Kidney (tissue), 14 donors: Measurements from ENCODE around the gene GALNT7. TPM values are rescaled to one million over a fixed set of nuclear protein-coding genes. Genes with fewer than 3 reads are reported as not detected.

Experiments
- DNase-seq, 5 donors: peaks; one replicate each; pipeline ENCODE4 v3.0.0-alpha.2; 2013 to 2020
- FAIRE-seq: peaks from 2 replicates; lab custom pipeline; 2012; peaks lifted over from hg19 to GRCh38; lab: Jason Lieb, UNC
- H3K27ac ChIP-seq, 2 donors: one replicate each; pipeline ENCODE4 v1.7.0; 2013; ENCODE audit warnings: low read depth in 2 of 2, low read length in 2 of 2, inconsistent platforms in 1 of 2
- H3K27me3 ChIP-seq: one replicate; pipeline ENCODE4 v1.7.1; 2013; ENCODE audit warnings: low read length, inconsistent platforms; ENCODE audit not compliant: control insufficient read depth, insufficient read depth
- H3K36me3 ChIP-seq, 3 donors: one replicate each; pipeline versions ENCODE4 v1.7.0 to v1.7.1; 2013; ENCODE audit warnings: low read length in 3 of 3, control low read depth in 1 of 3, inconsistent platforms in 1 of 3; ENCODE audit not compliant: insufficient read depth in 3 of 3, control insufficient read depth in 2 of 3
- H3K4me1 ChIP-seq, 3 donors: one replicate each; pipeline versions ENCODE4 v1.7.0 to v1.7.1; 2013; ENCODE audit warnings: low read length in 3 of 3, inconsistent platforms in 1 of 3, low read depth in 1 of 3; ENCODE audit not compliant: control insufficient read depth in 2 of 3, insufficient read depth in 2 of 3
- H3K4me3 ChIP-seq, 3 donors: one replicate each; pipeline versions ENCODE4 v1.7.0 to v1.8.1; 2013; ENCODE audit warnings: low read length in 3 of 3, control low read depth in 1 of 3, inconsistent platforms in 1 of 3
- H3K9ac ChIP-seq, 3 donors: one replicate each; pipeline versions ENCODE4 v1.7.0 to v1.7.1; 2013; ENCODE audit warnings: low read length in 3 of 3, control low read depth in 1 of 3, inconsistent platforms in 1 of 3
- H3K9me3 ChIP-seq, 3 donors: one replicate each; pipeline versions ENCODE4 v1.7.0 to v1.7.1; 2013; ENCODE audit warnings: low read length in 3 of 3, control low read depth in 1 of 3, inconsistent platforms in 1 of 3; ENCODE audit not compliant: control insufficient read depth in 2 of 3, insufficient read depth in 1 of 3
- CTCF ChIP-seq: IDR thresholded peaks from 3 replicates; pipeline ENCODE4 v1.5.1; 2012; ENCODE audit warnings: mild to moderate bottlenecking, moderate library complexity, borderline replicate concordance; ENCODE audit not compliant: insufficient read depth; ENCODE audit errors: extremely low read depth
- intact Hi-C: fragments of 100-400 bp; cut with DNase I; formaldehyde crosslinking; loops from one replicate; pipeline ENCODE4 v1.11.1; 2022
- polyA plus RNA-seq: library from polyadenylated mRNA; stranded (reverse); fragments of 350-450 nt; fragmentation: Illumina TruSeq; extraction: RNeasy Lipid Tissue Mini Kit (QIAGEN cat#74804); gene quantifications from one replicate; pipeline ENCODE4 v1.2.3, GENCODE V29; 2014; ENCODE audit warnings: low read depth, low replicate concordance; ENCODE audit not compliant: insufficient read depth
- total RNA-seq: library from RNA; stranded (reverse); fragmentation: NEBNext Ultra II Directional; extraction: Animal tissue kit (Norgen Biotek cat#: 25700); gene quantifications from one replicate; pipeline ENCODE4 v1.2.1, GENCODE V29; 2021
- donor health status: control.
- donor health status: control.
- donor health status: control.
- donor health status: control.
- donor health status: control.
- donor health status: DM: yes; HTN: yes; CAD: no.
- donor health status: Normal renal cell carcinoma (clear cell type).

Gene GALNT7
- total and polyA plus RNA-seq, 2 donors from 2014 or later = 3.8 to 25.6 TPM

DNA sequence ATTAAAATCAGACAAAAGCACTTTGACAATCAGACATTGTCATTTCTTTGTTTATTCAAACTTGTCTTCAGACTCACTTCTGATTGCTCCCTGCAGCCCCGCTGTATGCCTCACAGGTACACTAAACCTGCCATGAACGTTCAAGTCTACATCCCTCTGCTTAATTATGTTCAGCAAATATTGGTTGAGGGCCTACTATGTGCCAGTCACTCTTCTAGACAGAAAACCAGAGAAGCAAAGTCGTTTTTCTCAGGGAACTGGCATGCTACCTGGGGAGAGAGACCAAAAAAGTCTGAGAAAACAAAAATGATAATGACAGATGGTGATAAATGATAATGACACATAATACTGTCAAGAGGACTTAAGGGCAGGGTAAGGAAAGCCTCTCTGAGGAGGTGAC is 146.1 kb downstream of the GALNT7 start:
- no peaks in the 10 kb centered on the region for H3K36me3 ChIP-seq
- H3K4me3 ChIP-seq = no peak overlapping the region
- H3K27ac ChIP-seq = no peak overlapping the region
- no peaks in the 10 kb centered on the region for H3K9me3 ChIP-seq
- H3K27me3 ChIP-seq = no peaks in the 10 kb centered on the region
- intact Hi-C loops = no loop called here
- DNase-seq (no peak), FAIRE-seq (no peak)
- no peak for TF ChIP-seq CTCF
- no peak overlapping the region for H3K9ac ChIP-seq
- H3K4me1 ChIP-seq = no peaks in the 10 kb centered on the region

- Histone ChIP-seq H3K27ac (no peak overlapping the region), H3K4me1 (no peaks in the 10 kb centered on the region), H3K36me3 (no peaks in the 10 kb centered on the region), H3K9ac (no peak overlapping the region), H3K4me3 (no peak overlapping the region), H3K9me3 (no peaks in the 10 kb centered on the region), H3K27me3 (no peaks in the 10 kb centered on the region)
- DNase-seq = no peak
- no peak for FAIRE-seq
- intact Hi-C loops = no loop called here
- TF ChIP-seq CTCF = no peak
Observed at GRCh38 chr4:173316060-173316459, 147.4 kb downstream of the GALNT7 start.

GRCh38 chr4:173317004-173317403 is 148.4 kb downstream of the GALNT7 start:
- FAIRE-seq (no peak), DNase-seq (no peak)
- Histone ChIP-seq H3K4me1 (no peaks in the 10 kb centered on the region), H3K9ac (no peak overlapping the region), H3K27ac (no peak overlapping the region), H3K4me3 (no peak overlapping the region), H3K36me3 (no peaks in the 10 kb centered on the region), H3K27me3 (no peaks in the 10 kb centered on the region), H3K9me3 (no peaks in the 10 kb centered on the region)
- TF ChIP-seq CTCF = no peak
- intact Hi-C loops = no loop called here

DNA sequence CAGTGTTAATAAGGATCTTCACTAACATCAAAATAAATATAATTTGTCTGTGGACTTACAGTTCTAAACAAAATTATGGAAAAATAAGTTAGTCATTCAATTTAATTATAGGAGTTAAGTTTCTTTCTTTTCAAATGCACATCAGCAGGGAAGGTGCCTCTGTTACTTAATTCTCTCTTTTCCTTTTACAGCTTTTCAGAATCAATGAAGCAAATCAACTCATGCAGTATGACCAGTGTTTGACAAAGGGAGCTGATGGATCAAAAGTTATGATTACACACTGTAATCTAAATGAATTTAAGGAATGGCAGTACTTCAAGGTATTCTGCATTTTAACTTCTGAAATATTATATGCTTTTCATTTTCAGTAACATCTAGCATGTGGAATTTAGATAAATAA is 149.6 kb downstream of the GALNT7 start:
- no peaks in the 10 kb centered on the region for H3K9me3 ChIP-seq
- H3K9ac ChIP-seq = no peak overlapping the region
- H3K36me3 ChIP-seq = peaks cover 0 to 3% (median 0%) of the 10 kb centered on the region in 3 donors
- no peak overlapping the region for H3K27ac ChIP-seq
- DNase-seq (no peak), FAIRE-seq (no peak)
- intact Hi-C loops = no loop called here
- H3K4me3 ChIP-seq = no peak overlapping the region
- no peaks in the 10 kb centered on the region for H3K27me3 ChIP-seq
- no peak for TF ChIP-seq CTCF
- H3K4me1 ChIP-seq = no peaks in the 10 kb centered on the region
